H1 (cell line): ENCODE measurements around the gene INAVA. TPM values are rescaled to one million over a fixed set of nuclear protein-coding genes. Genes with fewer than 3 reads are reported as not detected.

ENCODE experiments used
- CTCF ChIA-PET: fragments of 300-600 bp; sonication (Branson Sonifier 250); formaldehyde crosslinking; loops from one replicate; lab custom pipeline; 2021; ENCODE audit not compliant: partially characterized antibody; lab: Charles Lee
- POLR2A ChIA-PET: fragments of 300-600 bp; sonication (Branson Sonifier 250); formaldehyde crosslinking; loops from one replicate; lab custom pipeline; 2021; ENCODE audit warnings: inconsistent platforms; ENCODE audit not compliant: partially characterized antibody; lab: Charles Lee
- DNase-seq, 2 experiments: peaks; one replicate each; pipeline versions ENCODE4 v3.0.0 to v3.0.0-alpha.2; 2010 to 2022; ENCODE audit warnings: low spot score in 2 of 2, low read depth in 1 of 2, mixed read lengths in 1 of 2
- FAIRE-seq: peaks from 2 replicates; lab custom pipeline; 2011; peaks lifted over from hg19 to GRCh38; lab: Jason Lieb, UNC
- H2AFZ ChIP-seq: 2 replicates; pipeline ENCODE4 v1.8.1; 2012; ENCODE audit warnings: low read length, inconsistent platforms
- H2AK5ac ChIP-seq: 2 replicates; pipeline ENCODE4 v1.6.1; 2013; ENCODE audit warnings: low read depth, low read length
- H2BK120ac ChIP-seq: replicated peaks from 2 replicates; pipeline ENCODE3; 2013; ENCODE audit warnings: low read depth, low read length, inconsistent platforms
- H2BK12ac ChIP-seq: 2 replicates; pipeline ENCODE4 v1.6.1; 2013; ENCODE audit warnings: low read depth, low read length
- H2BK15ac ChIP-seq: 2 replicates; pipeline ENCODE4 v1.6.1; 2013; ENCODE audit warnings: low read length
- H2BK20ac ChIP-seq: 2 replicates; pipeline ENCODE4 v1.6.1; 2013; ENCODE audit warnings: low read length
- H2BK5ac ChIP-seq: 2 replicates; pipeline ENCODE4 v1.6.1; 2013; ENCODE audit warnings: low read depth, low read length
- H3K14ac ChIP-seq: 2 replicates; pipeline ENCODE4 v1.6.1; 2013; ENCODE audit warnings: inconsistent platforms; ENCODE audit not compliant: insufficient read length
- H3K18ac ChIP-seq: 2 replicates; pipeline ENCODE4 v1.6.1; 2013; ENCODE audit warnings: low read length; ENCODE audit errors: extremely low read depth
- H3K23ac ChIP-seq: 2 replicates; pipeline ENCODE4 v1.6.1; 2013; ENCODE audit warnings: inconsistent platforms; ENCODE audit not compliant: insufficient read length
- H3K23me2 ChIP-seq: 2 replicates; pipeline ENCODE4 v1.6.1; 2013; ENCODE audit warnings: low read depth, low read length
- H3K27ac ChIP-seq: 2 replicates; pipeline ENCODE4 v1.6.1; 2011; ENCODE audit warnings: low read depth, low read length, inconsistent platforms
- H3K27me3 ChIP-seq, 4 experiments: replicated peaks in 1 of 4; 1 replicate in 1 of 4; 2 replicates in 3 of 4; pipeline versions ENCODE4 v1.6.1 to v1.8.1; 2011 to 2013; ENCODE audit warnings: low read length in 3 of 4, mild to moderate bottlenecking in 3 of 4, inconsistent platforms in 2 of 4, mixed read lengths in 2 of 4, moderate library complexity in 1 of 4; ENCODE audit not compliant: control insufficient read depth in 3 of 4, insufficient read depth in 3 of 4; ENCODE audit errors: extremely low read depth in 1 of 4
- H3K36me3 ChIP-seq, 4 experiments: 2 replicates each; pipeline versions ENCODE4 v1.6.1 to v1.8.1; 2011 to 2013; ENCODE audit warnings: mild to moderate bottlenecking in 4 of 4, low read length in 3 of 4, moderate library complexity in 2 of 4, control low read depth in 1 of 4, inconsistent platforms in 1 of 4; ENCODE audit not compliant: insufficient read depth in 4 of 4, control insufficient read depth in 2 of 4
- H3K4ac ChIP-seq: replicated peaks from 2 replicates; pipeline ENCODE3; 2013; ENCODE audit warnings: low read length, low read depth, mixed read lengths, inconsistent platforms; ENCODE audit not compliant: insufficient read length
- H3K4me1 ChIP-seq, 4 experiments: replicated peaks in 1 of 4; 1 replicate in 1 of 4; 2 replicates in 3 of 4; pipeline versions ENCODE4 v1.6.1 to v1.8.1; 2011 to 2013; ENCODE audit warnings: low read length in 3 of 4, inconsistent platforms in 2 of 4, mixed read lengths in 1 of 4; ENCODE audit not compliant: insufficient read depth in 4 of 4, control insufficient read depth in 3 of 4
- H3K4me2 ChIP-seq, 2 experiments: 2 replicates each; pipeline versions ENCODE4 v1.6.1 to v1.8.1; 2011 to 2013; ENCODE audit warnings: low read depth in 2 of 2, low read length in 2 of 2, control low read depth in 1 of 2, inconsistent platforms in 1 of 2, mild to moderate bottlenecking in 1 of 2; ENCODE audit not compliant: insufficient read depth in 1 of 2
- H3K4me3 ChIP-seq, 4 experiments: fragments of 200-600, 300-600 bp in 1 of 4; sonication (generic), shearing (Covaris generic), sonication (Bioruptor Twin) in 1 of 4; 2 replicates each; pipeline versions ENCODE4 v1.5.1 to v1.8.1; 2011 to 2016; ENCODE audit warnings: low read length in 4 of 4, low read depth in 3 of 4, control low read depth in 2 of 4, inconsistent platforms in 2 of 4, mild to moderate bottlenecking in 2 of 4, mixed read lengths in 1 of 4, moderate library complexity in 1 of 4; ENCODE audit not compliant: insufficient read depth in 2 of 4; ENCODE audit errors: extremely low read depth in 1 of 4
- H3K56ac ChIP-seq: replicated peaks from 2 replicates; pipeline ENCODE3; 2013; ENCODE audit warnings: low read depth, mild to moderate bottlenecking, mixed read lengths, low read length, inconsistent platforms; ENCODE audit not compliant: insufficient read length
- H3K79me1 ChIP-seq: 2 replicates; pipeline ENCODE4 v1.6.1; 2013; ENCODE audit warnings: low read depth, low read length, control low read depth
- H3K79me2 ChIP-seq, 2 experiments: 2 replicates each; pipeline versions ENCODE4 v1.6.1 to v1.8.1; 2012 to 2013; ENCODE audit warnings: low read length in 2 of 2, mild to moderate bottlenecking in 2 of 2, inconsistent platforms in 1 of 2; ENCODE audit not compliant: insufficient read depth in 2 of 2, control insufficient read depth in 1 of 2
- H3K9ac ChIP-seq, 4 experiments: replicated peaks in 1 of 4; 1 replicate in 1 of 4; 2 replicates in 3 of 4; pipeline versions ENCODE4 v1.6.1 to v1.8.1; 2011 to 2013; ENCODE audit warnings: low read depth in 3 of 4, low read length in 3 of 4, control low read depth in 2 of 4, mild to moderate bottlenecking in 2 of 4, moderate library complexity in 2 of 4, inconsistent platforms in 1 of 4; ENCODE audit errors: extremely low read depth in 1 of 4
- H3K9me3 ChIP-seq, 2 experiments: 2 replicates each; pipeline versions ENCODE4 v1.6.1 to v1.8.1; 2012 to 2013; ENCODE audit warnings: mild to moderate bottlenecking in 2 of 2, moderate library complexity in 2 of 2, control low read depth in 1 of 2, inconsistent platforms in 1 of 2, low read depth in 1 of 2, low read length in 1 of 2, mixed read lengths in 1 of 2; ENCODE audit not compliant: insufficient read depth in 2 of 2
- H4K20me1 ChIP-seq, 2 experiments: replicated peaks in 1 of 2; 2 replicates each; pipeline versions ENCODE3 to v1.8.1; 2011 to 2013; ENCODE audit warnings: inconsistent platforms in 2 of 2, low read length in 2 of 2, mild to moderate bottlenecking in 1 of 2; ENCODE audit not compliant: insufficient read depth in 2 of 2, control insufficient read depth in 1 of 2
- H4K5ac ChIP-seq: 2 replicates; pipeline ENCODE4 v1.6.1; 2013; ENCODE audit warnings: low read length, low read depth, mixed read lengths, inconsistent platforms; ENCODE audit not compliant: insufficient read length
- H4K8ac ChIP-seq: 2 replicates; pipeline ENCODE4 v1.8.0; 2013; ENCODE audit warnings: mild to moderate bottlenecking, moderate library complexity, low read length, inconsistent platforms; ENCODE audit not compliant: insufficient read depth; ENCODE audit errors: extremely low read depth
- H4K91ac ChIP-seq: replicated peaks from 2 replicates; pipeline ENCODE3; 2013; ENCODE audit warnings: low read length, mixed read lengths, inconsistent platforms; ENCODE audit not compliant: insufficient read length
- CBX5 ChIP-seq: fragments of 300-800, 300-1000 bp; sonication (generic); IDR thresholded peaks from 2 replicates; pipeline ENCODE4 v1.7.1; 2016; ENCODE audit warnings: antibody characterized with exemption, low read length, low read depth
- CTBP2 ChIP-seq: IDR thresholded peaks from 2 replicates; pipeline ENCODE4 v1.7.0; 2011; ENCODE audit warnings: borderline replicate concordance, mild to moderate bottlenecking, moderate library complexity, mixed read lengths, low read length; ENCODE audit not compliant: insufficient read depth, insufficient read length
- EGR1 ChIP-seq: IDR thresholded peaks from 2 replicates; pipeline ENCODE4 v1.6.1; 2011; ENCODE audit warnings: low read depth, low read length, borderline replicate concordance
- JUN ChIP-seq: IDR thresholded peaks from 2 replicates; pipeline ENCODE4 v1.6.1; 2011; ENCODE audit warnings: low read depth, mild to moderate bottlenecking, improper control_type of control experiment, low read length
- NRF1 ChIP-seq: IDR thresholded peaks from 2 replicates; pipeline ENCODE4 v1.6.1; 2011; ENCODE audit warnings: mild to moderate bottlenecking, low read depth, low read length, improper control_type of control experiment
- RBBP5 ChIP-seq: IDR thresholded peaks from 2 replicates; pipeline ENCODE4 v1.7.1; 2012; ENCODE audit warnings: low read depth, mild to moderate bottlenecking, inconsistent platforms, low read length, moderate library complexity, borderline replicate concordance
- SAP30 ChIP-seq: fragments of 300-600 bp; sonication (generic); IDR thresholded peaks from 2 replicates; pipeline ENCODE4 v1.7.1; 2012; ENCODE audit warnings: low read length, moderate library complexity, mild to moderate bottlenecking, inconsistent platforms; ENCODE audit not compliant: insufficient read depth, insufficient replicate concordance
- WGBS, 2 experiments: shearing (Covaris generic) in 1 of 2; methylation state at CpG; one replicate each; pipeline versions ENCODE4 v1.1.6 to v1.1.7; 2013 to 2015; ENCODE audit warnings: low lambda C conversion rate in 2 of 2, mixed read lengths in 2 of 2, inconsistent platforms in 1 of 2, low coverage in 1 of 2, missing lambda C conversion rate in 1 of 2; ENCODE audit not compliant: insufficient replicate concordance in 2 of 2, insufficient coverage in 1 of 2, insufficient read length in 1 of 2; ENCODE audit errors: extremely low coverage in 1 of 2, missing lambda C conversion rate in 1 of 2; 5-methylcytosine and 5-hydroxymethylcytosine counted together
- polyA plus RNA-seq, 7 experiments: library from polyadenylated mRNA; depleted of rRNA in 3 of 7; stranded (reverse) in 5 of 7; unstranded in 2 of 7; fragments of >200 nt in 5 of 7; fragments of 200-250 nt in 2 of 7; gene quantifications; 1 replicate in 5 of 7; 2 replicates in 1 of 7; 4 replicates in 1 of 7; pipeline versions ENCODE4 v1.2.1 to v1.2.3, GENCODE V29; 2011 to 2013; ENCODE audit warnings: missing spikeins in 2 of 7, mixed read lengths in 2 of 7
- total RNA-seq: library from RNA; stranded (reverse); fragmentation: NEBNext Ultra II Directional; extraction: Animal tissue kit (Norgen Biotek cat#: 25700); gene quantifications from 2 replicates; pipeline ENCODE4 v1.2.1, GENCODE V29; 2021
- TF ChIP-seq, protein P1 (sequence below): IDR thresholded peaks from 2 replicates; pipeline ENCODE4 v1.6.1; 2011; ENCODE audit warnings: low read depth, mild to moderate bottlenecking, low read length; ENCODE audit not compliant: insufficient read depth

INAVA gene
- total and polyA plus RNA-seq, 2 of the 8 experiments (the other 6 are each of a cell fraction or from before 2014, with no cell fraction given) = 46.8 to 49.3 TPM

DNA sequence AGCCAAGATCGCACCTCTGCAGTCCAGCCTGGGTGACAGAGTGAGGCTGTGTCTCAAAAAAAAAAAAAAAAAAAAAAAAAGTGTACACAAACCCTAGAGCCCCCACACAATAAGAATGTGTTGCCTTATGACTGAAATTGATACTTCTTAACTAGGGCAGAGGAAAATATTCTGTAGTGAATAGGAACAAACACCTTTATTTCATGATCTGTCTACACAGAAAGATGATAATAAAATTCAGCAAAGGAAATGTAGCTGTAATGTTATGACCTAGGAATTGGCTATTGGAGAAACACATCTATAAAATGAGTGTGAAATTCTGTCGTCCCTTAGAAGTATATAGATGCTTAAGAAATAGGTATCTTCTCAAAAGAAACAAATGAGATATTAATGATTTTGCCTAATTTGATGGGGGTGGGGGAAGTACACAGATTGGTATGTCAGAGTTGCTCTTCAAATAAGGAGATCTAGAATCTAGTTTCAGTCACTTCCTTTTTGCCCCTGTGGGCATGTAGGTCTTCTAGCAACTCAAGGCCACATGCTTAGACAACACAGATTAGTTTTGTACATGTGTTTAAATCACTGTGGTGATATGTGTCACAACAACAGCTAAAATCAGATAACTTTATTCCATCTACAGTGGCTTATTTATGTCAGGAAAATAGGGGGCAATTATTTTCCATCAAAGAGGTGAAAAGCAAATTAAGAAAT, 32.6 kb upstream of the INAVA start:
- ChIA-PET CTCF (interaction anchor here (0.5 to 1.2 kb wide), 4 partner anchors 13 to 159 kb away, joined by 3 to 4 read pairs (median 4); no protein-coding TSS in a partner anchor), POLR2A (interaction anchor here (0.6 kb wide), 1 partner anchor 8 kb away, joined by 3 read pairs; no protein-coding TSS in a partner anchor)
- no peaks in the 10 kb centered on the region for H3K23me2 ChIP-seq

More for the DNA sequence above, 32.6 kb upstream of the INAVA start:
- Histone ChIP-seq H2BK120ac (no peak overlapping the region), H3K56ac (no peak overlapping the region), H2BK12ac (no peak overlapping the region), H3K79me2 (no peaks in the 10 kb centered on the region), H4K5ac (no peak overlapping the region), H4K8ac (no peak overlapping the region), H2BK15ac (no peak overlapping the region), H3K9ac (no peak overlapping the region), H3K27ac (no peak overlapping the region), H2AK5ac (no peak overlapping the region), H3K4ac (no peak overlapping the region), H3K18ac (no peak overlapping the region), H2BK5ac (no peak overlapping the region), H2AFZ (no peak overlapping the region), H3K4me3 (no peak overlapping the region), H3K4me1 (no peaks in the 10 kb centered on the region), H2BK20ac (no peak overlapping the region), H3K4me2 (no peak overlapping the region), H3K79me1 (no peaks in the 10 kb centered on the region), H3K14ac (no peak overlapping the region), H3K36me3 (peaks cover 0 to 16% (median 5%) of the 10 kb centered on the region in 4 experiments; a peak in 3 of 8 replicates), H4K20me1 (no peaks in the 10 kb centered on the region), H3K23ac (no peak overlapping the region), H4K91ac (no peak overlapping the region), H3K27me3 (no peaks in the 10 kb centered on the region), H3K9me3 (no peaks in the 10 kb centered on the region)
- DNase-seq (no peak), FAIRE-seq (no peak)
- TF ChIP-seq, protein P1, sequence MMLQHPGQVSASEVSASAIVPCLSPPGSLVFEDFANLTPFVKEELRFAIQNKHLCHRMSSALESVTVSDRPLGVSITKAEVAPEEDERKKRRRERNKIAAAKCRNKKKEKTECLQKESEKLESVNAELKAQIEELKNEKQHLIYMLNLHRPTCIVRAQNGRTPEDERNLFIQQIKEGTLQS = no peak
- TF ChIP-seq JUN = no peak
- no peak for TF ChIP-seq NRF1
- no peak for TF ChIP-seq RBBP5
- TF ChIP-seq SAP30 = no peak
- no peak for TF ChIP-seq CTBP2
- no peak for TF ChIP-seq EGR1
- no peak for TF ChIP-seq CBX5
- 93% methylated on average over 2 of the region's 2 CpGs; no CpG with 5 or more reads in 1 of the 2 experiments for WGBS, 2 experiments
